Thymus (tissue), 11 donors: ENCODE results near the gene MEIOC. TPM values are rescaled to one million over a fixed set of nuclear protein-coding genes. Genes with fewer than 3 reads are reported as not detected.
A peak's percentile ranks its signal among the peaks of the same experiment; 100 is the strongest.
"Not testable (repeated sequence)": the region's sequence is repeated elsewhere in the genome, so short reads cannot be mapped to it uniquely, and the experiment has no call there.

Experiments
- DNase-seq, 9 donors: peaks; one replicate each; pipeline ENCODE4 v3.0.0-alpha.2; 2013; ENCODE audit warnings: low spot score in 9 of 9, low read depth in 6 of 9, missing footprints in 1 of 9
- H3K27ac ChIP-seq, 2 donors: one replicate each; pipeline ENCODE4 v1.5.1; 2013; ENCODE audit warnings: control low read depth in 1 of 2, low read depth in 1 of 2, low read length in 1 of 2, mild to moderate bottlenecking in 1 of 2, moderate library complexity in 1 of 2
- H3K27me3 ChIP-seq, 2 donors: one replicate each; pipeline ENCODE4 v1.5.1; 2013; ENCODE audit warnings: low read length in 1 of 2; ENCODE audit not compliant: control insufficient read depth in 2 of 2, insufficient read depth in 1 of 2
- H3K36me3 ChIP-seq, 2 donors: one replicate each; pipeline ENCODE4 v1.5.1; 2013; ENCODE audit warnings: low read length in 1 of 2, mild to moderate bottlenecking in 1 of 2, moderate library complexity in 1 of 2; ENCODE audit not compliant: control insufficient read depth in 2 of 2, insufficient read depth in 2 of 2
- H3K4me1 ChIP-seq, 2 donors: one replicate each; pipeline ENCODE4 v1.5.1; 2013; ENCODE audit warnings: low read length in 2 of 2; ENCODE audit not compliant: control insufficient read depth in 2 of 2, insufficient read depth in 2 of 2
- H3K4me3 ChIP-seq, 2 donors: one replicate each; pipeline ENCODE4 v1.5.1; 2013; ENCODE audit warnings: low read length in 2 of 2, control low read depth in 1 of 2, mild to moderate bottlenecking in 1 of 2
- H3K9me3 ChIP-seq, 2 donors: one replicate each; pipeline ENCODE4 v1.5.1; 2013; ENCODE audit warnings: low read length in 1 of 2, mild to moderate bottlenecking in 1 of 2; ENCODE audit not compliant: control insufficient read depth in 2 of 2, insufficient read depth in 1 of 2
- WGBS: extraction: QIAGEN DNeasy Blood & Tissue Kit; methylation state at CpG from one replicate; pipeline ENCODE4 v1.1.7; 2013; 5-methylcytosine and 5-hydroxymethylcytosine counted together
- polyA plus RNA-seq: library from polyadenylated mRNA; stranded (reverse); fragments of 200-250 nt; gene quantifications from one replicate; pipeline ENCODE4 v1.2.3, GENCODE V29; 2013
- total RNA-seq: library from RNA; stranded (reverse); fragments of 120-200 nt; gene quantifications from one replicate; pipeline ENCODE4 v1.2.4, GENCODE V29; 2013
- donor health status: healthy.

MEIOC gene
- total and polyA plus RNA-seq, 2 donors, result 0.05 to 0.09 TPM

- Histone ChIP-seq H3K9me3 (no peaks in the 10 kb centered on the region), H3K27me3 (peaks cover 2 to 25% of the 10 kb centered on the region in 2 donors), H3K4me3 (no peak overlapping the region), H3K4me1 (no peaks in the 10 kb centered on the region), H3K27ac (no peak overlapping the region), H3K36me3 (no peaks in the 10 kb centered on the region)
- WGBS, result 99% methylated on average over 2 of the region's 2 CpGs
- DNase-seq, result no peak
Observed at GRCh38 chr17:44661835-44662234, 5.6 kb downstream of the MEIOC start.

GRCh38 chr17:44663095-44663494 lies 6.8 kb downstream of the MEIOC start:
- no peaks in the 10 kb centered on the region for H3K36me3 ChIP-seq
- H3K27me3 ChIP-seq, result peaks cover 2 to 12% of the 10 kb centered on the region in 2 donors
- no peak overlapping the region for H3K4me3 ChIP-seq
- no peaks in the 10 kb centered on the region for H3K9me3 ChIP-seq
- no peak overlapping the region for H3K27ac ChIP-seq
- DNase-seq, result no peak
- 90% methylated on average over 1 of the region's 1 CpG for WGBS
- H3K4me1 ChIP-seq, result no peaks in the 10 kb centered on the region

GRCh38 chr17:44664867-44665266 lies 8.6 kb downstream of the MEIOC start:
- Histone ChIP-seq H3K4me3 (no peak overlapping the region), H3K4me1 (no peaks in the 10 kb centered on the region), H3K27ac (no peak overlapping the region), H3K27me3 (peaks cover 2 to 3% of the 10 kb centered on the region in 2 donors), H3K36me3 (no peaks in the 10 kb centered on the region), H3K9me3 (no peaks in the 10 kb centered on the region)
- WGBS, result 92% methylated on average over 1 of the region's 1 CpG
- no peak for DNase-seq

- WGBS, result 97% methylated on average over 1 of the region's 1 CpG
- no peak for DNase-seq
- Histone ChIP-seq H3K27me3 (peaks cover 0 to 2% of the 10 kb centered on the region in 2 donors), H3K4me1 (no peaks in the 10 kb centered on the region), H3K4me3 (no peak overlapping the region), H3K36me3 (no peaks in the 10 kb centered on the region), H3K27ac (no peak overlapping the region), H3K9me3 (no peaks in the 10 kb centered on the region)
Observed at GRCh38 chr17:44666006-44666405, 9.7 kb downstream of the MEIOC start.

GRCh38 chr17:44672479-44673093 lies 16.3 kb downstream of the MEIOC start:
- Histone ChIP-seq H3K27ac (no peak overlapping the region), H3K27me3 (no peaks in the 10 kb centered on the region), H3K9me3 (no peaks in the 10 kb centered on the region), H3K4me1 (no peaks in the 10 kb centered on the region), H3K4me3 (no peak overlapping the region), H3K36me3 (peaks cover 0 to under 1% of the 10 kb centered on the region in 2 donors)
- DNase-seq, result peak in 1 of 9 donors; percentile 7

- H3K4me3 ChIP-seq, result no peak overlapping the region
- no peak for DNase-seq
- WGBS, result 98% methylated on average over 2 of the region's 2 CpGs
- no peaks in the 10 kb centered on the region for H3K9me3 ChIP-seq
- H3K4me1 ChIP-seq, result no peaks in the 10 kb centered on the region
- H3K27me3 ChIP-seq, result no peaks in the 10 kb centered on the region
- H3K27ac ChIP-seq, result no peak overlapping the region
- H3K36me3 ChIP-seq, result peaks cover 4 to 12% of the 10 kb centered on the region in 2 donors
Observed at GRCh38 chr17:44673893-44674292, 17.6 kb downstream of the MEIOC start.

- Histone ChIP-seq H3K36me3 (peaks cover 17 to 27% of the 10 kb centered on the region in 2 donors), H3K4me1 (no peaks in the 10 kb centered on the region), H3K4me3 (no peak overlapping the region), H3K27me3 (no peaks in the 10 kb centered on the region), H3K9me3 (no peaks in the 10 kb centered on the region), H3K27ac (no peak overlapping the region)
- DNase-seq, result no peak
- 73% methylated on average over 2 of the region's 2 CpGs for WGBS
Observed at GRCh38 chr17:44677136-44677535, 20.9 kb downstream of the MEIOC start.

- H3K27me3 ChIP-seq, DNase-seq, H3K4me1 ChIP-seq, H3K27ac ChIP-seq, H3K9me3 ChIP-seq, H3K4me3 ChIP-seq: not testable (repeated sequence)
- peaks cover 33% of the 10 kb centered on the region in 2 donors for H3K36me3 ChIP-seq
- 73% methylated on average over 4 of the region's 4 CpGs for WGBS
Observed at GRCh38 chr17:44683303-44683702, 27.0 kb downstream of the MEIOC start.

- no peak for DNase-seq
- WGBS, result 94% methylated on average over 1 of the region's 1 CpG
- Histone ChIP-seq H3K4me1 (peaks cover 9 to 14% of the 10 kb centered on the region in 2 donors), H3K4me3 (no peak overlapping the region), H3K9me3 (no peaks in the 10 kb centered on the region), H3K27ac (no peak overlapping the region), H3K36me3 (peaks cover 11 to 15% of the 10 kb centered on the region in 2 donors), H3K27me3 (no peaks in the 10 kb centered on the region)
Observed at GRCh38 chr17:44687756-44688155, 31.5 kb downstream of the MEIOC start.
